HEK293 (cell line): ENCODE results near the gene RNU11.
A peak's percentile ranks its signal among the peaks of the same experiment; 100 is the strongest.
"Not testable (repeated sequence)": the region's sequence is repeated elsewhere in the genome, so short reads cannot be mapped to it uniquely, and the experiment has no call there.

Source experiments
- CTCF ChIA-PET: fragments of 350-600 bp; formaldehyde crosslinking; extraction: SDS; loops from one replicate; lab custom pipeline; 2021; ENCODE audit warnings: antibody characterized with exemption; lab: Yijun Ruan, JAX
- POLR2A ChIA-PET: fragments of 300-600 bp; formaldehyde crosslinking; extraction: SDS; loops from one replicate; lab custom pipeline; 2020; ENCODE audit warnings: antibody characterized with exemption, inconsistent platforms; lab: Yijun Ruan, JAX
- H3K27ac ChIP-seq: fragments of 200-500 bp; sonication (Bioruptor generic); 2 replicates; pipeline ENCODE4 v1.5.1; 2014; ENCODE audit warnings: low read depth, low read length, control low read depth, inconsistent platforms; ENCODE audit errors: extremely low read depth
- H3K36me3 ChIP-seq, 2 experiments: fragments of 200-500 bp in 1 of 2; sonication (Bioruptor generic) in 1 of 2; 1 replicate in 1 of 2; 2 replicates in 1 of 2; pipeline ENCODE4 v1.5.1; 2014 to 2017; ENCODE audit warnings: inconsistent platforms in 2 of 2, low read length in 2 of 2; ENCODE audit not compliant: control insufficient read depth in 2 of 2, insufficient read depth in 1 of 2
- H3K4me1 ChIP-seq: fragments of 200-500 bp; sonication (Bioruptor generic); 2 replicates; pipeline ENCODE4 v1.5.1; 2014; ENCODE audit warnings: mild to moderate bottlenecking, low read length, inconsistent platforms; ENCODE audit not compliant: control insufficient read depth, insufficient read depth
- H3K4me3 ChIP-seq: 2 replicates; pipeline ENCODE4 v1.5.1; 2011; ENCODE audit warnings: low read depth, mild to moderate bottlenecking, control low read depth, low read length, moderate library complexity
- H3K9me3 ChIP-seq: fragments of 200-500 bp; sonication (Bioruptor generic); 2 replicates; pipeline ENCODE4 v1.5.1; 2014; ENCODE audit warnings: low read depth, low read length, inconsistent platforms; ENCODE audit not compliant: control insufficient read depth, insufficient read depth
- ATF2 ChIP-seq: fragments of 450-650 bp; formaldehyde crosslinking; IDR thresholded peaks from 2 replicates; pipeline ENCODE4 v1.5.1; 2016; ENCODE audit warnings: missing biosample characterization, missing genetic modification characterization, low read depth
- BCL11A ChIP-seq: fragments of 450-650 bp; formaldehyde crosslinking; IDR thresholded peaks from 2 replicates; pipeline ENCODE4 v1.5.1; 2016; ENCODE audit warnings: low read depth, missing biosample characterization, missing genetic modification characterization
- ELK4 ChIP-seq: IDR thresholded peaks from 2 replicates; pipeline ENCODE4 v1.6.1; 2011; ENCODE audit warnings: mild to moderate bottlenecking, low read depth, low read length, borderline replicate concordance
- MZF1 ChIP-seq: fragments of 450-650 bp; formaldehyde crosslinking; IDR thresholded peaks from 2 replicates; pipeline ENCODE4 v1.5.1; 2017; ENCODE audit warnings: missing biosample characterization, missing genetic modification characterization, borderline replicate concordance
- OVOL3 ChIP-seq: fragments of 450-650 bp; formaldehyde crosslinking; IDR thresholded peaks from 2 replicates; pipeline ENCODE4 v1.5.1; 2016; ENCODE audit warnings: missing biosample characterization, missing genetic modification characterization
- SCRT1 ChIP-seq: fragments of 450-650 bp; formaldehyde crosslinking; IDR thresholded peaks from 2 replicates; pipeline ENCODE4 v1.5.1; 2016; ENCODE audit warnings: missing biosample characterization, missing genetic modification characterization, borderline replicate concordance
- SP3 ChIP-seq: fragments of 450-650 bp; formaldehyde crosslinking; IDR thresholded peaks from 2 replicates; pipeline ENCODE4 v1.5.1; 2016; ENCODE audit warnings: missing biosample characterization, missing genetic modification characterization
- ZBTB1 ChIP-seq: fragments of 450-650 bp; formaldehyde crosslinking; IDR thresholded peaks from 2 replicates; pipeline ENCODE4 v1.5.1; 2016; ENCODE audit warnings: missing biosample characterization, missing genetic modification characterization
- ZBTB17 ChIP-seq: fragments of 450-650 bp; formaldehyde crosslinking; IDR thresholded peaks from 2 replicates; pipeline ENCODE4 v1.5.1; 2016; ENCODE audit warnings: missing biosample characterization, missing genetic modification characterization
- ZBTB7A ChIP-seq: fragments of 450-650 bp; formaldehyde crosslinking; IDR thresholded peaks from 2 replicates; pipeline ENCODE4 v1.5.1; 2016; ENCODE audit warnings: low read depth, missing biosample characterization, missing genetic modification characterization
- ZNF121 ChIP-seq: fragments of 450-650 bp; formaldehyde crosslinking; IDR thresholded peaks from 2 replicates; pipeline ENCODE4 v1.5.1; 2016; ENCODE audit warnings: missing biosample characterization, missing genetic modification characterization
- ZNF37A ChIP-seq: fragments of 450-650 bp; IDR thresholded peaks from 2 replicates; pipeline ENCODE4 v1.5.1; 2018; ENCODE audit warnings: missing biosample characterization, missing genetic modification characterization
- ZNF394 ChIP-seq: fragments of 450-650 bp; formaldehyde crosslinking; IDR thresholded peaks from 2 replicates; pipeline ENCODE4 v1.5.1; 2016; ENCODE audit warnings: missing biosample characterization, missing genetic modification characterization, mild to moderate bottlenecking, moderate library complexity, borderline replicate concordance
- ZNF521 ChIP-seq: fragments of 450-650 bp; formaldehyde crosslinking; IDR thresholded peaks from 2 replicates; pipeline ENCODE4 v1.5.1; 2017; ENCODE audit warnings: missing biosample characterization, mild to moderate bottlenecking, missing genetic modification characterization
- ZNF548 ChIP-seq: fragments of 450-650 bp; formaldehyde crosslinking; IDR thresholded peaks from 2 replicates; pipeline ENCODE4 v1.5.1; 2016; ENCODE audit warnings: missing biosample characterization, missing genetic modification characterization
- ZNF561 ChIP-seq: fragments of 450-650 bp; IDR thresholded peaks from 2 replicates; pipeline ENCODE4 v1.5.1; 2018; ENCODE audit warnings: missing biosample characterization, missing genetic modification characterization, borderline replicate concordance
- ZNF600 ChIP-seq: fragments of 450-650 bp; formaldehyde crosslinking; IDR thresholded peaks from 2 replicates; pipeline ENCODE4 v1.5.1; 2016; ENCODE audit warnings: missing biosample characterization, missing genetic modification characterization
- ZNF623 ChIP-seq: fragments of 450-650 bp; formaldehyde crosslinking; IDR thresholded peaks from 2 replicates; pipeline ENCODE4 v1.5.1; 2016; ENCODE audit warnings: missing biosample characterization, missing genetic modification characterization

The RNU11 gene

GRCh38 chr1:28644494-28644893 lies 3.9 kb upstream of the RNU11 start:
- CTCF ChIA-PET, result interaction anchor here (0.6 to 2.1 kb wide), 4 partner anchors 92 to 1854 kb away, joined by 3 to 10 read pairs (median 4); partner anchors contain the start of gene YTHDF2
- Histone ChIP-seq H3K4me1 (no peaks in the 10 kb centered on the region; the same call in 1 of the 2 replicates), H3K9me3 (no peaks in the 10 kb centered on the region), H3K27ac (no peak overlapping the region), H3K36me3 (no peaks in the 10 kb centered on the region), H3K4me3 (no peak overlapping the region)
- POLR2A ChIA-PET, result interaction anchor here (1.5 to 3.1 kb wide), 5 partner anchors 24 to 872 kb away, joined by 3 to 44 read pairs (median 12); partner anchors contain the start of genes GMEB1, STX12 and YTHDF2
- TF ChIP-seq ZNF623 (no peak), ZBTB7A (no peak), BCL11A (tag by site-specific recombination) (no peak), ZNF600 (tag by site-specific recombination) (no peak), ATF2 (tag by site-specific recombination) (no peak), ZNF394 (no peak), ZNF561 (no peak), ZNF548 (tag by site-specific recombination) (no peak), ELK4 (no peak), OVOL3 (tag by site-specific recombination) (no peak), ZBTB1 (tag by site-specific recombination) (no peak), SCRT1 (no peak), SP3 (tag by site-specific recombination) (no peak), ZNF37A (tag by site-specific recombination) (no peak), ZNF121 (tag by site-specific recombination) (no peak), MZF1 (tag by site-specific recombination) (no peak)
- TF ChIP-seq, all 188 proteins: peak for 0

- H3K4me3 ChIP-seq, H3K4me1 ChIP-seq, H3K27ac ChIP-seq, H3K9me3 ChIP-seq, H3K36me3 ChIP-seq, CTCF ChIA-PET: not testable (repeated sequence)
- POLR2A ChIA-PET, result interaction anchor here (1.5 kb wide), 1 partner anchor 232 kb away, joined by 3 read pairs; no protein-coding TSS in a partner anchor
Observed at GRCh38 chr1:28645406-28645805, 3.0 kb upstream of the RNU11 start.

GRCh38 chr1:28646040-28646439 lies 2.4 kb upstream of the RNU11 start:
- no peaks in the 10 kb centered on the region for H3K4me1 ChIP-seq
- POLR2A ChIA-PET, result interaction anchor here (0.6 kb wide), 1 partner anchor 544 kb away, joined by 3 read pairs; no protein-coding TSS in a partner anchor
- no peaks in the 10 kb centered on the region for H3K36me3 ChIP-seq
- H3K4me3 ChIP-seq, result no peak overlapping the region
- no peaks in the 10 kb centered on the region for H3K9me3 ChIP-seq
- CTCF ChIA-PET, result no interaction called here
- TF ChIP-seq ZNF521 (tag by site-specific recombination) (no peak), ZBTB17 (tag by site-specific recombination) (peak; percentile 61; the same call in 1 of the 2 replicates)
- no peak overlapping the region for H3K27ac ChIP-seq
